Activated CD4-positive, alpha-beta T cell treated with anti-CD3 and anti-CD28 coated beads for 1 hour (primary cell): Measurements from ENCODE around the gene ATP6V1B1.

ENCODE experiments used
- DNase-seq: peaks from one replicate; pipeline ENCODE4 v3.0.0-alpha.2; 2020

Gene ATP6V1B1

GRCh38 chr2:70935468-70936164 lies at the start of gene ATP6V1B1:
TSS of gene ATP6V1B1 (plus strand) at chr2:70935900. CDS start at chr2:70935955, 55 bp downstream.
- DNase-seq: no peak

GRCh38 chr2:70886541-70886987 lies 49.1 kb upstream of the ATP6V1B1 start:
- DNase-seq: no peak

DNA sequence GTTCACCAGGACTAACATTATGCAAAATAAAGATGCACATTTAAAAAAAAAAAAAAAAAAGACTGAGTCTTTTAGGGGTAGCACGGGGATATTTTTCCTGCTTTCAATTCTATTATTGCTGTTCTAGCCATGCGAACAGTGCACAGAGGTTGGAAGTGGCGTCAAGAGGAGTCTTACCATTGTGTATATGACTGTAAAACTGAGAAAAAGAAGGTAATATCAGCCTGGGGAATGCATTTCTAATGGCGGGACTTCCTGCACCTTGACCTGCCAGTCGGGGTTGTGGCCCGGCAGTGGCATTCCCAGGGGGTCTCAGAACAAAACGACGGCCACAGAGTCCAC lies 48.5 kb upstream of the ATP6V1B1 start:
- DNase-seq: no peak

DNA sequence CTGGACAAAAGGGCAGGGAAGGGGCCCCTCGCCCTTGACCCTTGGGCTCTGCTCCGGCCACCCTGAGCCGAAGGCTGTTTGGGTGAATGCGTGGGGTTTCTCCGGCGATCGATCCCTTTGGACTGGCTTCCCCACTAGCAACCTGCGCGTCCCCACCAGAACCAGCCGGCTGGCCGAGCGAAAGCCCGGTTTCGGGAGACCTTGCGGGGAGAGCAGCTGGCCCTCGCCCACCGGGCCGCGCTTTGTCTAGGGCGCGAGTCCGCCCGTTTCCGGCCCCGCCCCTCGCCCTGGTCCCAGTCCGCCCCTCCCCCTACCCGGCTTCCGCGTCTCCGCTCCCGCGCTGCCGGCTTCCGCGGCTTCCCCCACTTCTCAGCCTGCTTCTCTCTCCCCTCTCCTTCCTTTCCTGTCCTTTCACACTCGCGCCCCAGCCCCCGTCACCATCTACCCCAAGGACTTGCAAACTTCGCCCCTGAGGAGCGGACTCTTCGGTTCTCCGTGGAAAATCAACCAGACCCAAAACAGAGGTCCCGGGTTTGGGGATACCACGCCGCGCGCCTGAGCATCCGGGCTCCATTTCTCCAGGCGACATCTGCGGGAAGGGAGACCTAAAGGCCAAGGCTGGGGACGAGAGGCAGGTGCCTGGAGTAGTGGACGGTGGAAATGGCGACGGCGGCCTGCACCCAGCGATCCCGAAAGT lies 48.0 kb upstream of the ATP6V1B1 start:
- no peak for DNase-seq

DNA sequence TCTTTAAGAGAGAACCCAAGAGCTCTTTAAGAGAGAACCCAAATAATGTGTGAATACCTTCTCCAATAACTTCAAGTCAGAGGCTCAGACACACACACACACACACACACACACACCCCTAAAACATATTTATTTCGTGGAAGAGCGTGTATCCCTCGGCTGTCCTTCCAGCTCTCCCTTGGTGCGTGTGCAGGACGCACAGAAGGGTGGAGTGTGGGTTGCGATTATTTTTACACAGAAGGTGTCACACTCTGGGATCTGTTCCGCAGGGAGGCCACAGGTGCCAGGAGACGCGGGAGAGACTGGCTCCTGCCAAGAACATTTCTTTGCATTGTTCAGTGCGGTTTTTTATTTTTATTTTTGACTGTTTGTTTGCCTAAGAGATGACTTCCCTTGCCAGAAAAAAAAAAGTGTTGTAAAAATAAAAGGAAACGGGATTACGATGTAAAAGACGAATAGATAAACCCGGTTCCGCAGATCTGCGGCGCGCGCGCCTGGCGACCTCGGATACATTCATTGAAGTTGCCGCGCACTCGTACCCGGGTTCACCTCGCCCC lies 47.3 kb upstream of the ATP6V1B1 start:
- DNase-seq: no peak

GRCh38 chr2:70888923-70889715 lies 46.6 kb upstream of the ATP6V1B1 start:
- no peak for DNase-seq

- DNase-seq: no peak
These were observed 46.0 kb upstream of the ATP6V1B1 start for GRCh38 chr2:70889716-70890037.

DNA sequence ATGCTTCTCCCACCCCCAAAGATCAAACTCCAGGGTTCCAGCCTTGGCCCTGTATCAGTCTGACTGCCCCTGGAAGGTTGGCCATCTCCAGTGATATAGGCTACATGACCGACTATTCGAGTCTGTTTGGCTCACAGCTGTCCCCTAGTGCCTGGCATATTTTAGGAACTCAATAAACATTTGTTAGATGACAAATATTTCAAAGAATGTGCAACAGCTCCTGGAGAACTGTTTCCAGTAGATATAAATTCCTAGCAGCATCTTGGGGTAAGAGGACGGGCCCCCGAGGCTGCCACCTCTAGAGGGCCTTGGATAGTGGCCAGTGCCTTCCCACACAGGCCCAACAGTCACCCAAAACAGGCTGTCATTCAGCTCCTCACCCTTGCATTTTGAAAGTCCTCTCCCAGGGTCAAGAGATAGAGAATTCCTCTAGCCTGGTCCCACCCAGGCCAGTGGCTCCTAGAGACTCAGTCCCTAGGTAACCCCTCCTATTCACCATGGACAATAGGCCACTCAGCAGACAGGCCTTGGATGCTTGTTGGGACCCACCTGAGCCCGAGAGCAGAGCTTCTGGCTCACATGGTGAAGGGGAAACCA lies 45.1 kb upstream of the ATP6V1B1 start:
- DNase-seq: no peak

DNA sequence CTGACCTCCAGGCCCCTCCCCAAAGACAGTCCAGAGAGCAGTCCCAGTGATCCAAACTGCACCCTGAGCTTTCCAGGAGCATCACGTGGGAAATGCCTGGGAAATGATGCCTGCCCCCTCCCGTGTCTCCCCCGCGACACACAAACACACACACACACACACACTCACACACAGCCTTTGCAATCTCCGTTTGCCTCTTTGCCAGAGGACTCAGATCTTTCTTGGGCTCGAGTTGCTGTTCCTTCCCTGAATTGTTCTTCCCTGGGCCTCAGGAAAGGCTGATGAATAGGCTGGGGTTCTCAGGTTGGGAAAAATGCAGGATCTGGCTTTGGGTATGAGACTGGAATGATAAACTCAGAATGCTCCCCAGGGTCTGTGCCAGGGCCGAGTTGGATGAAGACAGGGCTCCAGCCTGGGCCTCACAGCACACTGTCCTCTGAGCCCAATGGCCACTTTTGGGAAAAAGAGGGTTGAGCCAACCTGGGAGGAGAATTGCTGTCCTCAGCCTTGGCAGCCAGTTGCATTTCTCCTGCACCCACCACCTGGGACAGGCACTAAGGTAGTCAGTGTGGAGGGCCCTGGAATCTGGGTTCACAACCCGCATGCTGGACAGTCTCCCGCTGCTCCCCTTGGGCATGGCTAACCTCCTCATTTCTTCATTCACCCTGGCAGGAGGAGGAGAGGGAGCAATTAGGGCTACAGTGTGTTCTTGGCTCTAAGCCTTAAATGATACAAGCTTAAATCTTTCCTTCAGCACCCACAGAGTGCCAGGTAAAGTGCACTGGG lies 43.9 kb upstream of the ATP6V1B1 start:
- DNase-seq: no peak

- DNase-seq: no peak
These were observed 43.0 kb upstream of the ATP6V1B1 start for GRCh38 chr2:70892750-70893149.

- DNase-seq: no peak
These were observed 42.5 kb upstream of the ATP6V1B1 start for GRCh38 chr2:70893186-70893585.

DNA sequence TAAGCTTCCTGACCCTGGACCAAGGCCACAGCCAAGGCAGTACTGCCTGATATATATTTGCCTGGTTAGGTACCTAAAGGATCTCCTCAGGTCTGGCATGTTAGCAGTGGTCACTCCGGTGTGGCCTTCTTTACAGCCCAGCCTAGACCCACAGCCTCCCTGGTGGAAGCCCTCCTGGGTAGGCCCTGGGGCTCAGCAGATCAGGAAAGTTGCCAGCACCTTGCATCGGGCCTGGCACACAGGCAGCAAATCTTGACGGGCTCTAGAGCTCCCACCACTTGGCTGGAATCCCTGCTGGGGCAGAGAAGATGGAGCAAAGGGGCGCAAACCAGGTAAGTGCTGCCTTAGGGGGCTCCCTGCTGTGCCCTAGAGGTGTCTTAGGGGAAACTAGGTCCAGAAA lies 40.9 kb upstream of the ATP6V1B1 start:
- no peak for DNase-seq

GRCh38 chr2:70895249-70895648 lies 40.5 kb upstream of the ATP6V1B1 start:
- no peak for DNase-seq

GRCh38 chr2:70895998-70896764 lies 39.5 kb upstream of the ATP6V1B1 start:
- no peak for DNase-seq

DNA sequence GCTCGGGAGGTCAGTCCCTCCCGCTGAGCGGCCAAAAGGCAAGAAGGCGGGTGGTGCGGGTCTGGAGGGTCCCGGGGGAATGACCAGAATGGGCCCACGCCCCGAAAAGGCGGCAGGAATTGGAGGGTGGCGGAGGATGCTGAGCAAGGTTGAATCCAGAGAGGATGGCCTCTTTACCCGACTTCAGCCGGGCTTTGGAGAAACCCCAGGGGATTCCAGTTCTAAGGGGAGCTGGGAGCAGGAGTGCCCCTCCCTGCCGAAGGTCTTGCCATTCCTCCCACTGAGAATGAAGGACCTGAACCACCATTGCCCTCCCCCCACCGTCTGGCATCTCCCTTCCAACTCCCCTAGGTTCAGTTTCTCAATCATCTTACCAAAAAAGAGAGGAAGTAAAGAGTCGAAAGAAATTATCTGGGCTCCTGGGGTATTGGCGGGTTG lies 38.9 kb upstream of the ATP6V1B1 start:
- DNase-seq: no peak

DNA sequence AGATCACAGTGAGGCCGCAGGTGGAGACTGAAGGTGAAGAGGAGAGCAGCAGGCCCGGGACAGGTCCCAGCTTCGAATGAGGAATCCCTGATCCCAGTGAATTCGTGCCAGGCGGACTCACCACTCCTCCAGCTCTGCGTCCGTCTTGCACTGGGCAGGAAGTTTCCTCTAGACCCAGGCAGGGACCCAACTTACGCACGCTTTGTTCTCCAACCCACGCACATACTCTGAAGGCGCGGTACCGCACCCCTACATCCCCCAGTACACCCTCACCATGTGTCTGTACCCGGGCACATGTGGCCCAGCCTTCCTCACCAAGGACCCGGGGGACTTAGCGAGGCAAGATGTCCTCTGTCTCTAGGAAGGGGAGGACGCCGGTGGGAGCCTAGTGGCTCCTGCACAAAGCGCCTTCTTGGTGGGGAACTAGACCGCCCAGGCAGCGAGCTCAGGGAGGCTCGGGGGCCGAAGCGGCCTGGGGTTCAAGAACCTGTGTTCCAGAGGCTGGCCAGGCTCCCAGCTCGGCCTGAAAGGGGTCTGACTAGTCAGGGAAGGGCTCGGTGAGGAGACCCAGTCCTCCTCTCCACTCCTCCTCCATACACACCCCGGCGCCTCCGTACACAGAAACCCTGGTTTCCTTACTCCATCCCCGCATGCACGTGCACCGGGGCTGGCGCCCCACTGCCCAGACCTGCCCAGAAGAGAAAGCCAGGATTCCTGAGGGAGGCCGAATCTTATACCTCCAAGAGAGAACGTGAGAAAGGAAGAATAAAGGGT lies 38.3 kb upstream of the ATP6V1B1 start:
- no peak for DNase-seq

DNA sequence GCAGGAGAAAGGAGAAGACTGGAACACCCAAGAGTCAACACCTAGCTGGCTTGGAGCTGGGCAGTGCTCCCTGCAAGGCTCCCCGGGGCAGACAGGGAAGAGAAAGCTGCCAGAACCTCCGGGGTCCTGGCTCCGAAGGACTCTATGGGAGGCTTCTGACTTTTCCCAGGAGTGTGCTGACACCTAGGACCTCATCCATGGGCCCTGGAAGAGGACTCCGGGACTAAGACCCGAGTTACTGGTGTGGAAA lies 37.8 kb upstream of the ATP6V1B1 start:
- no peak for DNase-seq

- no peak for DNase-seq
These were observed 37.1 kb upstream of the ATP6V1B1 start for GRCh38 chr2:70898363-70899240.

DNA sequence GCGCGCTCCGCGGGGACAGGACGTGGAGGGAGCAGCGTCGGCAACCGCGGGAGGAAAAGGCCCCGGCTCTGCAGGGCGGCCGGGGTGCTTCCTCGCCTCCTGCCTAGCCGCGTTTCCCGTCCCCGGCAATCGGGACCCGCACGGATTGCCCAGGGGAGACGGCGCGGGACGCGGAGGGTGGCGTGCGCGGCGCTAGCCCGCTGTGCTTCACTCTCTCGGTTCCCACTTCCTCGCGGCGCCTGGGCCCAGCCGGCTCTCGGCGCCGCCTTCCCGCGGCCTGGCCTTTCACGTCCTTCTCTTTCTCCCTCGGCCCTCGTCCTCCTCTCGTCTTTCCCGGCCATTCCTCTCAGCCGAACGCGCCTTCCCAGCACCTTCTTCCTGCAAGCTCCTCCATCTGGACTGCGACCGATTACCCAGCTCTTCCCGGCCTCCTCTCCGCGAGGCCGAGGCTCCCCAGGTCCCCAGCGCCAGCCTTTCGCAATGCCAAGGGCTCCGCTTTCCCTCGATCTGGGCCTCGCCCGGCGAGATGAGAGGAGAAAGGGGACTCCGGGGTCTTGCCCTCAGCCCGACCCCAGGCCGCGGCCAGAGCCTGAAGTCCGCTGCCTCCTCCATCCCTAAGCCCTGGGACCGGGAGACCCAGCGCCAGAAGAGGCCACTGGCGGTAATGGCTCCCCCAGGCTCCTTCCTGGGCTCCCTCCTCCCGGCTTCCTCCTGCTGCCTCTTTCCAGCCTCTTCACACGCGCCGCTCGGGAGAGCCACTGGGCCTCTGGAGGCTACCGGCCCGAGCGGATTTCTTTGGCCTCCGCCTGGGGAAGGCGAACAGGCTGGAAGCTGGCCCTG lies 34.3 kb upstream of the ATP6V1B1 start:
- DNase-seq: no peak
